Measurements from ENCODE around the gene RUFY1. TPM values are rescaled to one million over a fixed set of nuclear protein-coding genes. Genes with fewer than 3 reads are reported as not detected.

Gene RUFY1
- total and polyA plus RNA-seq, 9 of the 15 experiments (the other 6 are each of a cell fraction or from before 2014, with no cell fraction given), result 5.0 to 41.7 (median 29.6) TPM

DNA sequence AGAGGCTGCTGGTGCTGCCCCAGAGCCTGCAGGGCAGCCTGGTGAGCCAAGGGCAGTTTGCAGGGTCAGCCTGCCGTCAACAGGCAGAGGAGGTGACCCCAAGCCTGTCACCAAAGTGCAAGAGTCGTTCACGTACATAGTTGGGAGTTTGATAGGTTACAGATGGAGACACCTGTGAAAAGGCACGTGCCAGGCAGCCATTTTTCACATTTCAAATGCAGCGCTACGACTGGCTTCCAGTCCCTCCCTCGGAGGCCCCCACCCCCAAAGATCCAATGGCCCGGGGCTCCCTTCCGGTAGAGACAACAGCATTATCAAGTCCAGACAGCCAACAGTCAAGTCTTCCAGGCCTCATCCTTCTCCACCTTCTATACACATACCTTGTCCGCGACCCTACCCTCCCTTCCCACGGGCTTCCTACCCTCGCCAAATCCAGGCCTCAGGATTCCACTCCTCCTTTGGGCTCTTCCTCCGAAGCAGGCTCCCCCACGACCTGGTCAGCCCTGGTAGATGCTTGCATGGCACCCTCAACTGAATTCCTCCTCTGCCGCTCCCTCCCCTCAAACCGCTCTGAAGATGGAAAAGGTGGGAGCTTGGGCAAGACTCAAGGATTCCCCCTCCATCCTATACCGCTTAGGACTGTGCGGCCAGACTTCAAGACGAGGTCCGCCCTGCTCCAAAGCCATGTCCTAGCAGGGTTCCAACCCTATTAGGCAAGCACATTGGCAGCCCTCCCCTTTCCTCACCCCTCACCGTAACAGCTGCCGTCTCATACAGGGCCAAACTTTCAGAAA, 60.0 kb downstream of the RUFY1 start (continued):
- TF ChIP-seq, protein P1, sequence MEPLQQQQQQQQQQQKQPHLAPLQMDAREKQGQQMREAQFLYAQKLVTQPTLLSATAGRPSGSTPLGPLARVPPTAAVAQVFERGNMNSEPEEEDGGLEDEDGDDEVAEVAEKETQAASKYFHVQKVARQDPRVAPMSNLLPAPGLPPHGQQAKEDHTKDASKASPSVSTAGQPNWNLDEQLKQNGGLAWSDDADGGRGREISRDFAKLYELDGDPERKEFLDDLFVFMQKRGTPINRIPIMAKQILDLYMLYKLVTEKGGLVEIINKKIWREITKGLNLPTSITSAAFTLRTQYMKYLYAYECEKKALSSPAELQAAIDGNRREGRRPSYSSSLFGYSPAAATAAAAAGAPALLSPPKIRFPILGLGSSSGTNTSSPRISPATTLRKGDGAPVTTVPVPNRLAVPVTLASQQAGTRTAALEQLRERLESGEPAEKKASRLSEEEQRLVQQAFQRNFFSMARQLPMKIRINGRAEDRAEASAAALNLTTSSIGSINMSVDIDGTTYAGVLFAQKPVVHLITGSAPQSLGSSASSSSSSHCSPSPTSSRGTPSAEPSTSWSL (CRISPR knock-in tag; IDR thresholded peaks at IDR 0.05; ENCODE audit: borderline replicate concordance), result no peak
- TF ChIP-seq ZBTB11 (CRISPR knock-in tag; IDR thresholded peaks at IDR 0.05) (no peak), NCOR1 (IDR thresholded peaks at IDR 0.05) (0 out of 2 replicates have a peak, but pooled peaks have one; percentile 7), TCF7 (IDR thresholded peaks at IDR 0.05; ENCODE audit: borderline replicate concordance) (no peak), POLR2AphosphoS2 (IDR thresholded peaks at IDR 0.05; ENCODE audit: low read length) (no peak; the same call in 1 of the 2 replicates), ZKSCAN8 (CRISPR knock-in tag; IDR thresholded peaks at IDR 0.05) (no peak), CLOCK (CRISPR knock-in tag; IDR thresholded peaks at IDR 0.05; ENCODE audit: borderline replicate concordance) (no peak), SUPT5H (IDR thresholded peaks at IDR 0.05) (peak; percentile 45), BHLHE40 (IDR thresholded peaks at IDR 0.05; ENCODE audit: low read length) (peak; percentile 47; the same call in 1 of the 2 replicates)
- TF ChIP-seq, protein P2, sequence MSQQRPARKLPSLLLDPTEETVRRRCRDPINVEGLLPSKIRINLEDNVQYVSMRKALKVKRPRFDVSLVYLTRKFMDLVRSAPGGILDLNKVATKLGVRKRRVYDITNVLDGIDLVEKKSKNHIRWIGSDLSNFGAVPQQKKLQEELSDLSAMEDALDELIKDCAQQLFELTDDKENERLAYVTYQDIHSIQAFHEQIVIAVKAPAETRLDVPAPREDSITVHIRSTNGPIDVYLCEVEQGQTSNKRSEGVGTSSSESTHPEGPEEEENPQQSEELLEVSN (IDR thresholded peaks at IDR 0.05; ENCODE audit: borderline replicate concordance in 1 of 2, extremely low read depth in 1 of 2, insufficient read depth in 1 of 2, insufficient read length in 1 of 2, low read depth in 1 of 2, low read length in 1 of 2, poor library complexity in 1 of 2, severe bottlenecking in 1 of 2), result peak in 1 of 2 experiments; percentile 41
- TF ChIP-seq, protein P3, sequence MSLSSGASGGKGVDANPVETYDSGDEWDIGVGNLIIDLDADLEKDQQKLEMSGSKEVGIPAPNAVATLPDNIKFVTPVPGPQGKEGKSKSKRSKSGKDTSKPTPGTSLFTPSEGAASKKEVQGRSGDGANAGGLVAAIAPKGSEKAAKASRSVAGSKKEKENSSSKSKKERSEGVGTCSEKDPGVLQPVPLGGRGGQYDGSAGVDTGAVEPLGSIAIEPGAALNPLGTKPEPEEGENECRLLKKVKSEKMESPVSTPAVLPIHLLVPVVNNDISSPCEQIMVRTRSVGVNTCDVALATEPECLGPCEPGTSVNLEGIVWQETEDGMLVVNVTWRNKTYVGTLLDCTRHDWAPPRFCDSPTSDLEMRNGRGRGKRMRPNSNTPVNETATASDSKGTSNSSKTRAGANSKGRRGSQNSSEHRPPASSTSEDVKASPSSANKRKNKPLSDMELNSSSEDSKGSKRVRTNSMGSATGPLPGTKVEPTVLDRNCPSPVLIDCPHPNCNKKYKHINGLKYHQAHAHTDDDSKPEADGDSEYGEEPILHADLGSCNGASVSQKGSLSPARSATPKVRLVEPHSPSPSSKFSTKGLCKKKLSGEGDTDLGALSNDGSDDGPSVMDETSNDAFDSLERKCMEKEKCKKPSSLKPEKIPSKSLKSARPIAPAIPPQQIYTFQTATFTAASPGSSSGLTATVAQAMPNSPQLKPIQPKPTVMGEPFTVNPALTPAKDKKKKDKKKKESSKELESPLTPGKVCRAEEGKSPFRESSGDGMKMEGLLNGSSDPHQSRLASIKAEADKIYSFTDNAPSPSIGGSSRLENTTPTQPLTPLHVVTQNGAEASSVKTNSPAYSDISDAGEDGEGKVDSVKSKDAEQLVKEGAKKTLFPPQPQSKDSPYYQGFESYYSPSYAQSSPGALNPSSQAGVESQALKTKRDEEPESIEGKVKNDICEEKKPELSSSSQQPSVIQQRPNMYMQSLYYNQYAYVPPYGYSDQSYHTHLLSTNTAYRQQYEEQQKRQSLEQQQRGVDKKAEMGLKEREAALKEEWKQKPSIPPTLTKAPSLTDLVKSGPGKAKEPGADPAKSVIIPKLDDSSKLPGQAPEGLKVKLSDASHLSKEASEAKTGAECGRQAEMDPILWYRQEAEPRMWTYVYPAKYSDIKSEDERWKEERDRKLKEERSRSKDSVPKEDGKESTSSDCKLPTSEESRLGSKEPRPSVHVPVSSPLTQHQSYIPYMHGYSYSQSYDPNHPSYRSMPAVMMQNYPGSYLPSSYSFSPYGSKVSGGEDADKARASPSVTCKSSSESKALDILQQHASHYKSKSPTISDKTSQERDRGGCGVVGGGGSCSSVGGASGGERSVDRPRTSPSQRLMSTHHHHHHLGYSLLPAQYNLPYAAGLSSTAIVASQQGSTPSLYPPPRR (CRISPR knock-in tag; IDR thresholded peaks at IDR 0.05; ENCODE audit: borderline replicate concordance), result no peak
